Measurements from ENCODE around the gene SPATA3.

SPATA3 gene

GRCh38 chr2:230995821-230996220 lies at the start of gene SPATA3:
Gene SPATA3 (plus strand): TSS chr2:230996121. CDS start chr2:230996234, 113 bp downstream.
- no peak for DNase-seq (ENCODE audit: low read depth in 3 of 3)

- no peak for DNase-seq (ENCODE audit: low read depth in 3 of 3)
Measured at GRCh38 chr2:230946429-230947234, 49.3 kb upstream of the SPATA3 start.

GRCh38 chr2:230947235-230947576 lies 48.7 kb upstream of the SPATA3 start:
- no peak for DNase-seq (ENCODE audit: low read depth in 3 of 3)

- DNase-seq (ENCODE audit: low read depth in 3 of 3) = no peak
Measured at GRCh38 chr2:230947908-230948365, 48.0 kb upstream of the SPATA3 start.

GRCh38 chr2:230949966-230950873 lies 45.7 kb upstream of the SPATA3 start:
- no peak for DNase-seq (ENCODE audit: low read depth in 3 of 3)

- DNase-seq (ENCODE audit: low read depth in 3 of 3) = no peak
Measured at GRCh38 chr2:230950874-230951339, 45.0 kb upstream of the SPATA3 start.

GRCh38 chr2:230951396-230951795 lies 44.5 kb upstream of the SPATA3 start:
- no peak for DNase-seq (ENCODE audit: low read depth in 3 of 3)

- no peak for DNase-seq (ENCODE audit: low read depth in 3 of 3)
Measured at GRCh38 chr2:230952226-230952956, 43.5 kb upstream of the SPATA3 start.

GRCh38 chr2:230953845-230954244 lies 42.1 kb upstream of the SPATA3 start:
- no peak for DNase-seq (ENCODE audit: low read depth in 3 of 3)

GRCh38 chr2:230954746-230955145 lies 41.2 kb upstream of the SPATA3 start:
- no peak for DNase-seq (ENCODE audit: low read depth in 3 of 3)

GRCh38 chr2:230955163-230955737 lies 40.7 kb upstream of the SPATA3 start:
- no peak for DNase-seq (ENCODE audit: low read depth in 3 of 3)

GRCh38 chr2:230956827-230957755 lies 38.8 kb upstream of the SPATA3 start:
- peak in 2 of 3 experiments; percentile 42 to 48 for DNase-seq (ENCODE audit: low read depth in 3 of 3)

- no peak for DNase-seq (ENCODE audit: low read depth in 3 of 3)
Measured at GRCh38 chr2:230957756-230958391, 38.0 kb upstream of the SPATA3 start.

- DNase-seq (ENCODE audit: low read depth in 3 of 3) = no peak
Measured at GRCh38 chr2:230958820-230959756, 36.8 kb upstream of the SPATA3 start.

- no peak for DNase-seq (ENCODE audit: low read depth in 3 of 3)
Measured at GRCh38 chr2:230960026-230960425, 35.9 kb upstream of the SPATA3 start.

- DNase-seq (ENCODE audit: low read depth in 3 of 3) = no peak
Measured at GRCh38 chr2:230961091-230961491, 34.8 kb upstream of the SPATA3 start.

- DNase-seq (ENCODE audit: low read depth in 3 of 3) = no peak
Measured at GRCh38 chr2:230964136-230964730, 31.7 kb upstream of the SPATA3 start.

GRCh38 chr2:230967113-230967512 lies 28.8 kb upstream of the SPATA3 start:
- DNase-seq (ENCODE audit: low read depth in 3 of 3) = no peak
